IPS-20b (cell line): ENCODE results near the gene NTN4.
A peak's percentile ranks its signal among the peaks of the same experiment; 100 is the strongest.
"Not testable (repeated sequence)": the region's sequence is repeated elsewhere in the genome, so short reads cannot be mapped to it uniquely, and the experiment has no call there.

ENCODE experiments used
- H3K27ac ChIP-seq: one replicate; pipeline ENCODE4 v1.5.1; 2013; ENCODE audit warnings: low read length
- H3K27me3 ChIP-seq: 2 replicates; pipeline ENCODE4 v1.6.1; 2013; ENCODE audit warnings: mild to moderate bottlenecking, low read length, inconsistent platforms; ENCODE audit not compliant: insufficient read depth
- H3K36me3 ChIP-seq: 2 replicates; pipeline ENCODE4 v1.6.1; 2013; ENCODE audit warnings: low read depth, mild to moderate bottlenecking, inconsistent platforms, low read length, moderate library complexity; ENCODE audit not compliant: insufficient read depth
- H3K4me1 ChIP-seq: 2 replicates; pipeline ENCODE4 v1.6.1; 2013; ENCODE audit warnings: mild to moderate bottlenecking, control low read depth, inconsistent platforms, low read length, moderate library complexity; ENCODE audit not compliant: insufficient read depth
- H3K4me3 ChIP-seq: 2 replicates; pipeline ENCODE4 v1.5.1; 2013; ENCODE audit warnings: mild to moderate bottlenecking, low read length, inconsistent platforms
- H3K9ac ChIP-seq: 2 replicates; pipeline ENCODE4 v1.6.1; 2013; ENCODE audit warnings: low read depth, mild to moderate bottlenecking, inconsistent platforms, low read length, moderate library complexity
- H3K9me3 ChIP-seq: 2 replicates; pipeline ENCODE4 v1.6.1; 2013; ENCODE audit warnings: mild to moderate bottlenecking, low read depth, low read length, inconsistent platforms; ENCODE audit not compliant: insufficient read depth

Gene NTN4

DNA sequence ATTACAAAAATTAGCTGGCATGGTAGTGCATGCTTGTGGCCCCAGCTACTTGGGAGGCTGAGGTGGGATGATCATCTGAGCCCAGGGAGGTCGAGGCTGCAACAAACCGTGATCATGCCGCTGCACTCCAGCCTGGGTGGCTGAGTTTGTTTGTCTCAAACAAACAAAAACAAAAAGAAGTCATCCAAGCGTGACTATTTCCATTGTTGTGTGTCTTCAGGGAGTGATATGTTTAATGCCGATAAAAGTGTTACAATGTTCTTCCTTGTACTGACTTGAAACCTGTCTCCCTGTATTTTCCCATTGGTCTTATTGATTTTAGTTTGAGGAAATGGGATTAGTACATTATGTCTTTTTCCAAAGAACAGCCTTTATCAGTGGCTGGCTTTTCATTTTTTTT lies 163.7 kb downstream of the NTN4 start:
- Histone ChIP-seq H3K36me3 (no peaks in the 10 kb centered on the region), H3K9ac (no peak overlapping the region), H3K27me3 (no peaks in the 10 kb centered on the region), H3K4me3 (no peak overlapping the region), H3K27ac (no peak overlapping the region), H3K4me1 (peaks cover 8% of the 10 kb centered on the region), H3K9me3 (no peaks in the 10 kb centered on the region)

DNA sequence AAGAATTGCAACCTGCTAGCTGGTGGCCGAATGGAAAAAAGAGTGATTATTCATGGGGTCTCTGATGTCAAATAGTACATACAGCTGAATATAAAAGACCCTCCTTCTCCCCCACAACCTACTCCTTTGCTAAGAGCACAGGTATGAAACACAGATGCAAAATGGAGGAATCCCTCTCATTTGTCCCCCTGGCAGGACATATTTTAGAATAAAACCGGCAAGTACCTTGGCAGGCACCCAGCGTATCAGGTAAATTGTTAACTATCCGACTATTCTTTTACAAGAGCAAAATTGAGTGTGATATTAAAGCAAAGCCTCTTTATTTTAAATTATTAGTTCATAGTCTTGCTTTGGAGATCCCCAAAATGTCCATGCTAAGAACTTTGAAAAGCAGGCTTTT lies 165.6 kb downstream of the NTN4 start:
- Histone ChIP-seq H3K9ac (no peak overlapping the region), H3K9me3 (no peaks in the 10 kb centered on the region), H3K27me3 (no peaks in the 10 kb centered on the region), H3K4me1 (peaks cover 8% of the 10 kb centered on the region), H3K4me3 (no peak overlapping the region), H3K27ac (no peak overlapping the region), H3K36me3 (no peaks in the 10 kb centered on the region)

DNA sequence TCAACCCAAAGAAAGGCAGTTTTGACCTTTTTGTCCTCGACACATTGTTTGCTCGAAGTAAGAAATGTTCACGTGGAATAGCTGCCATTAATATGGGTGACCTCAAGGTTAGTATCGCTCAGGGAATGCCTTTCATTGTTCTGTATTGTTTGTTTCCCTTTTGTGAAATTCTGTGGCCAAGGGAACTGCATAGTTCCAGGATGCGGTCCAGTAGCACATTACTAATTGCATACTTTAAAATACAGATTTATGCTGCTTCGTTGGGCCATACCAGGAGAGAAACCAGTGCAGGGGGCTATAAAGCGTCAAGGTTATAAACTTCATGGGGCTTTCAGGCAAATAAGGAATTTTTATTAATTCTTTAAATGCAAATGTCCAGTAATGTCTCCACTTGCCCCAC lies 166.0 kb downstream of the NTN4 start:
- Histone ChIP-seq H3K36me3 (no peaks in the 10 kb centered on the region), H3K27me3 (no peaks in the 10 kb centered on the region), H3K4me1 (peaks cover 8% of the 10 kb centered on the region), H3K9me3 (no peaks in the 10 kb centered on the region), H3K4me3 (no peak overlapping the region), H3K9ac (no peak overlapping the region), H3K27ac (no peak overlapping the region)

- no peaks in the 10 kb centered on the region for H3K9me3 ChIP-seq
- no peak overlapping the region for H3K27ac ChIP-seq
- H3K9ac ChIP-seq: no peak overlapping the region
- H3K27me3 ChIP-seq: no peaks in the 10 kb centered on the region
- H3K4me3 ChIP-seq: no peak overlapping the region
- no peaks in the 10 kb centered on the region for H3K36me3 ChIP-seq
- peaks cover 8% of the 10 kb centered on the region for H3K4me1 ChIP-seq
Observed at GRCh38 chr12:95623554-95624170, 166.9 kb downstream of the NTN4 start.

GRCh38 chr12:95622879-95623278 lies 167.7 kb downstream of the NTN4 start:
- no peaks in the 10 kb centered on the region for H3K9me3 ChIP-seq
- H3K27ac ChIP-seq: no peak overlapping the region
- H3K4me3 ChIP-seq: no peak overlapping the region
- no peaks in the 10 kb centered on the region for H3K36me3 ChIP-seq
- no peak overlapping the region for H3K9ac ChIP-seq
- H3K4me1 ChIP-seq: peaks cover 8% of the 10 kb centered on the region
- H3K27me3 ChIP-seq: no peaks in the 10 kb centered on the region

DNA sequence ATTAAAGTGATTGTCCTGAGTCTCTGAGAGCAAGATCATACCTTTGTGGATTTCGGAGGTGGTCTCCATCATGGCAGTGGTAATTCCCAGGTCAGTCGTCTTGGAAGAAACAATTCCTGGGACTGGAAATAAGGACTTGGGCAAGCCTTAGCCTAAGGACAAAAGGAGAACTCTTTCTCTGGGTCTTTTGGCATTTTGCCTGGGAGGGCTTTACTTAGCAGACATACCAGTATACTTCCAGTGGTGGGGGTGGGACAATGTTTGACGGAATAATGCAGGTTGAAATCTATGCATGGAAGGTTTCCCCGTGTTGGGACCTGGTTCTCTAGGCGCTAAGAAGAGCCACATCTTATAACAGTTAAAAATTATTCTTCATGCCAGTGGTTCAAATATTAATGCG lies 168.8 kb downstream of the NTN4 start:
- H3K36me3 ChIP-seq: no peaks in the 10 kb centered on the region
- no peak overlapping the region for H3K27ac ChIP-seq
- no peaks in the 10 kb centered on the region for H3K9me3 ChIP-seq
- H3K9ac ChIP-seq: no peak overlapping the region
- H3K27me3 ChIP-seq: no peaks in the 10 kb centered on the region
- H3K4me3 ChIP-seq: no peak overlapping the region
- peaks cover 8% of the 10 kb centered on the region for H3K4me1 ChIP-seq

- H3K4me1 ChIP-seq: peaks cover 13% of the 10 kb centered on the region
- H3K27me3 ChIP-seq: no peaks in the 10 kb centered on the region
- H3K9ac ChIP-seq: no peak overlapping the region
- H3K27ac ChIP-seq: no peak overlapping the region
- no peaks in the 10 kb centered on the region for H3K9me3 ChIP-seq
- no peaks in the 10 kb centered on the region for H3K36me3 ChIP-seq
- H3K4me3 ChIP-seq: no peak overlapping the region
Observed at GRCh38 chr12:95620171-95620570, 170.4 kb downstream of the NTN4 start.

DNA sequence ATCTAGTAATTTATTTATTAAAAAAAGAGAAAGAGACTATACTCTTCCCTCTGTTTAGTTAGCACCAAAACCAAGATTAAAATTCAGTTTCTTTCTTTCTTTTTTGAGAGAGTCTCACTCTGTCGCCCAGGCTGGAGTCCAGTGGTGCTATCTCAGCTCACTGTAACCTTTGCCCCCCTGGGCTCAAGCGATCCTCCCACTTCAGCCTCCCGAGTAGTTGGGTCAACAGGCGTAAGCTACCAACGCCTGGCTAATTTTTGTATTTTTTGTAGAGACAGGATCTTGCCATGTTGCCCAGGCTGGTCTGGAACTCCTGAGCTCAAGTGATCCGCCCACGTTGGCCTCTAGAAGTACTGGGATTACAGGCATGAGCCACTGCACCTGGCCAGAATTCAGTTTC lies 174.1 kb downstream of the NTN4 start:
- not testable (repeated sequence) for H3K4me3 ChIP-seq, H3K27me3 ChIP-seq, H3K9me3 ChIP-seq, H3K27ac ChIP-seq, H3K9ac ChIP-seq, H3K36me3 ChIP-seq
- peaks cover 11% of the 10 kb centered on the region; the same call in 1 of the 2 replicates for H3K4me1 ChIP-seq

- Histone ChIP-seq H3K36me3 (no peaks in the 10 kb centered on the region), H3K9me3 (no peaks in the 10 kb centered on the region), H3K4me3 (no peak overlapping the region), H3K27ac (no peak overlapping the region), H3K27me3 (no peaks in the 10 kb centered on the region), H3K4me1 (peaks cover 17% of the 10 kb centered on the region; the same call in 1 of the 2 replicates), H3K9ac (no peak overlapping the region)
Observed at GRCh38 chr12:95615749-95616148, 174.8 kb downstream of the NTN4 start.

DNA sequence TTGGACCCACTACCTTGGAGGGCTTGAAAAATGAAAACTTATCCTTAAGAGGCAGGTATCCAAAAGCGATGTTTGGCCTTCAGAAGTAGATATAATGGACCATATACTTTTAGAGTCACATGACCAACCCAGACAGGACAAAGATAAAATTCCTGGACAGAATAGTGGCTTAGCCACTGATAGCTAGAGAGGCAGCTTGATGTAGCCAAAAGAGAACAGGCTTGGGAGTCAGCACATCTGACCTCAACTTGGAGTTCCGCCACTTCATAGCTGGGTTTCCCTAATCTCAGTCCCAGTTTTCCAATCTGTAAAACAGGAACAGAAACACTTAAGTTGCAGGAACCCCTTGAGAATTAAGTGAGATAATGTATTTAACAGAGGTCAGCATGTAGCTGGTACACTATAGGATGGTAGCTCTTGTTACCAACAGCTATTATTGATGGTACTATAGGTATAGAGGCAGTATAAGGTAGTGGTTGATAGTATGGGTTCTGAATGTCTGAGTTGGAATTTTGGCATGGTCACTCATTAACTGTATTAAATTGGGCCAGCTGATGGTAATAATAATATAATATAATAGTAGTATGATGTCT lies 176.1 kb downstream of the NTN4 start:
- H3K9ac ChIP-seq: no peak overlapping the region
- H3K4me1 ChIP-seq: peaks cover 18% of the 10 kb centered on the region; the same call in 1 of the 2 replicates
- no peaks in the 10 kb centered on the region for H3K9me3 ChIP-seq
- H3K4me3 ChIP-seq: no peak overlapping the region
- H3K27ac ChIP-seq: no peak overlapping the region
- H3K27me3 ChIP-seq: no peaks in the 10 kb centered on the region
- H3K36me3 ChIP-seq: no peaks in the 10 kb centered on the region

- Histone ChIP-seq H3K4me3 (no peak overlapping the region), H3K27ac (no peak overlapping the region), H3K36me3 (no peaks in the 10 kb centered on the region), H3K27me3 (no peaks in the 10 kb centered on the region), H3K9ac (no peak overlapping the region), H3K9me3 (no peaks in the 10 kb centered on the region), H3K4me1 (peaks cover 25% of the 10 kb centered on the region)
Observed at GRCh38 chr12:95613021-95613420, 177.5 kb downstream of the NTN4 start.

DNA sequence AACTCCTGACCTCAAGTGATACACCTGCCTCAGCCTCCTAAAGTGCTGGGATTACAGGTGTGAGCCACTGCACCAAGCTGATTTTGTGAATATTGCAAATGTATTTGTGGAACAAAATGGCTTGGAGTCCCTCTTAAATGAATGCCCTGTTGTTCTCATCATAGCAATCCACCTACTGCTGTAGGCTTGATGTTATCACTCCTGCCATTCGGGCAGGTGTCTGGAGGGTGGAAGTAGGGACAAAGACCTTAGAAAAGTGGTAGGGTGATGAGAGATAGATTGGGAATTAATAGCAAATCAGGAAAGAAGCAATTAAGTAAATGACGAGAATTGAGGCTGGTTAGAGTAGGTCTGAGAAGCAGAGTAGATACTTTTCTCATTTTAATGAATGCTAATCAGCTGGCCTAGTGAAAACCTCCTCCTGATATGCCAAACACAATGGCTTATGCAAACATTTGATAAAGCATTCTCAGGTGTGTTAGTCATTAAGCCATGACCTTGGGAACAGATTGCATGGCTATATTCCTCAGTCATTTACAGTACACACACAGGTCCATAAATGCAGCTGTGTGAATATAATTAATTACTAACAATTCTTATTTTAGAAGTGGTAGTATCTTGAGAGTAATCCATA lies 178.8 kb downstream of the NTN4 start:
- Histone ChIP-seq H3K36me3 (no peaks in the 10 kb centered on the region), H3K27ac (no peak overlapping the region), H3K4me3 (peak overlapping the region; percentile 40; the same call in 1 of the 2 replicates), H3K4me1 (peaks cover 35% of the 10 kb centered on the region), H3K9ac (no peak overlapping the region), H3K27me3 (no peaks in the 10 kb centered on the region), H3K9me3 (no peaks in the 10 kb centered on the region)
